Stomach (tissue), 4 donors: Measurements from ENCODE around the gene CACNA2D3.

Source experiments
- CTCF ChIP-seq, 7 experiments: fragments of 450-650 bp in 4 of 7; fragments of 200-600 bp in 3 of 7; sonication (generic) in 3 of 7; IDR thresholded peaks; one replicate each; pipeline ENCODE4 v1.5.1; 2016 to 2019; ENCODE audit warnings: antibody characterized with exemption in 7 of 7, control low read depth in 2 of 7, mild to moderate bottlenecking in 1 of 7
- EP300 ChIP-seq: sonication (generic); formaldehyde crosslinking; IDR thresholded peaks from one replicate; pipeline ENCODE4 v1.6.1; 2017; ENCODE audit warnings: antibody characterized with exemption

GRCh38 chr3:54608041-54608440 is 485.7 kb downstream of the CACNA2D3 start:
- TF ChIP-seq EP300 (no peak), CTCF (IDR thresholded peaks at IDR 0.05) (no peak)
